ENCODE results near the gene MYO1E. TPM values are rescaled to one million over a fixed set of nuclear protein-coding genes. Genes with fewer than 3 reads are reported as not detected.
A peak's percentile ranks its signal among the peaks of the same experiment; 100 is the strongest.

Gene MYO1E
- total RNA-seq, 4 donors from 2014 or later, result 49.7 to 76.1 (median 65.6) TPM

GRCh38 chr15:59352189-59352588 lies 20.5 kb downstream of the MYO1E start:
- Histone ChIP-seq H3K4me3 (no peak overlapping the region), H3K4me1 (peaks cover 5 to 38% (median 5%) of the 10 kb centered on the region in 3 donors), H3K9me3 (no peaks in the 10 kb centered on the region), H3K27me3 (no peaks in the 10 kb centered on the region), H3K36me3 (no peaks in the 10 kb centered on the region), H3K27ac (peak overlapping the region in 2 of 4 donors; percentile 0 to 12)
- no peak for ATAC-seq
- 64 to 82% methylated on average over 2 to 6 of the region's 9 CpGs for WGBS, 2 donors (ENCODE audit: low coverage in 1 of 2)
- TF ChIP-seq POLR2AphosphoS5 (IDR thresholded peaks at IDR 0.05), result no peak
- no peak for TF ChIP-seq POLR2A (IDR thresholded peaks at IDR 0.05)
- TF ChIP-seq CTCF (IDR thresholded peaks at IDR 0.05), result no peak
- no peak for TF ChIP-seq EP300 (IDR thresholded peaks at IDR 0.05)

- 44 to 78% methylated on average over 1 of the region's 1 CpG for WGBS, 2 donors (ENCODE audit: low coverage in 1 of 2)
- H3K27ac ChIP-seq, result peak overlapping the region; percentile 48 to 71 (median 64)
- no peaks in the 10 kb centered on the region for H3K36me3 ChIP-seq
- no peak for ATAC-seq
- peaks cover 5 to 47% (median 5%) of the 10 kb centered on the region in 3 donors for H3K4me1 ChIP-seq
- TF ChIP-seq CTCF (IDR thresholded peaks at IDR 0.05) (no peak), EP300 (IDR thresholded peaks at IDR 0.05) (no peak), POLR2A (IDR thresholded peaks at IDR 0.05) (no peak), POLR2AphosphoS5 (IDR thresholded peaks at IDR 0.05) (no peak)
- H3K27me3 ChIP-seq, result no peaks in the 10 kb centered on the region
- no peaks in the 10 kb centered on the region for H3K9me3 ChIP-seq
- no peak overlapping the region for H3K4me3 ChIP-seq
Measured at GRCh38 chr15:59350421-59350732, 22.3 kb downstream of the MYO1E start.

- Histone ChIP-seq H3K36me3 (no peaks in the 10 kb centered on the region), H3K27ac (peak overlapping the region; percentile 48 to 71 (median 64)), H3K4me3 (no peak overlapping the region), H3K9me3 (no peaks in the 10 kb centered on the region), H3K4me1 (peaks cover 5 to 47% (median 5%) of the 10 kb centered on the region in 3 donors), H3K27me3 (no peaks in the 10 kb centered on the region)
- WGBS, 2 donors (ENCODE audit: low coverage in 1 of 2), result 26 to 67% methylated on average over 3 to 4 of the region's 4 CpGs
- no peak for TF ChIP-seq EP300 (IDR thresholded peaks at IDR 0.05)
- peak; percentile 61 for TF ChIP-seq POLR2AphosphoS5 (IDR thresholded peaks at IDR 0.05)
- TF ChIP-seq POLR2A (IDR thresholded peaks at IDR 0.05), result no peak
- TF ChIP-seq CTCF (IDR thresholded peaks at IDR 0.05), result no peak
- peak; percentile 91 for ATAC-seq
Measured at GRCh38 chr15:59349680-59350420, 22.8 kb downstream of the MYO1E start.

- Histone ChIP-seq H3K27ac (no peak overlapping the region), H3K4me1 (peaks cover 5 to 47% (median 5%) of the 10 kb centered on the region in 3 donors), H3K36me3 (no peaks in the 10 kb centered on the region), H3K9me3 (no peaks in the 10 kb centered on the region), H3K27me3 (no peaks in the 10 kb centered on the region), H3K4me3 (no peak overlapping the region)
- TF ChIP-seq EP300 (IDR thresholded peaks at IDR 0.05) (no peak), CTCF (IDR thresholded peaks at IDR 0.05) (no peak), POLR2A (IDR thresholded peaks at IDR 0.05) (no peak), POLR2AphosphoS5 (IDR thresholded peaks at IDR 0.05) (no peak)
- no peak for ATAC-seq
- WGBS, 2 donors (ENCODE audit: low coverage in 1 of 2), result 75 to 90% methylated on average over 4 to 5 of the region's 5 CpGs
Measured at GRCh38 chr15:59347915-59348314, 24.8 kb downstream of the MYO1E start.

- WGBS, 2 donors (ENCODE audit: low coverage in 1 of 2), result 81 to 93% methylated on average over 3 to 5 of the region's 12 CpGs
- Histone ChIP-seq H3K4me1 (peaks cover 5 to 38% (median 5%) of the 10 kb centered on the region in 3 donors), H3K9me3 (no peaks in the 10 kb centered on the region), H3K4me3 (no peak overlapping the region), H3K27ac (no peak overlapping the region), H3K27me3 (no peaks in the 10 kb centered on the region), H3K36me3 (no peaks in the 10 kb centered on the region)
- TF ChIP-seq EP300 (IDR thresholded peaks at IDR 0.05) (no peak), POLR2A (IDR thresholded peaks at IDR 0.05) (no peak), CTCF (IDR thresholded peaks at IDR 0.05) (no peak), POLR2AphosphoS5 (IDR thresholded peaks at IDR 0.05) (no peak)
- ATAC-seq, result no peak
Measured at GRCh38 chr15:59346951-59347350, 25.7 kb downstream of the MYO1E start.

All from gastroesophageal sphincter (tissue), 4 donors.